ENCODE data around the gene TMEM108.

The TMEM108 gene

DNA sequence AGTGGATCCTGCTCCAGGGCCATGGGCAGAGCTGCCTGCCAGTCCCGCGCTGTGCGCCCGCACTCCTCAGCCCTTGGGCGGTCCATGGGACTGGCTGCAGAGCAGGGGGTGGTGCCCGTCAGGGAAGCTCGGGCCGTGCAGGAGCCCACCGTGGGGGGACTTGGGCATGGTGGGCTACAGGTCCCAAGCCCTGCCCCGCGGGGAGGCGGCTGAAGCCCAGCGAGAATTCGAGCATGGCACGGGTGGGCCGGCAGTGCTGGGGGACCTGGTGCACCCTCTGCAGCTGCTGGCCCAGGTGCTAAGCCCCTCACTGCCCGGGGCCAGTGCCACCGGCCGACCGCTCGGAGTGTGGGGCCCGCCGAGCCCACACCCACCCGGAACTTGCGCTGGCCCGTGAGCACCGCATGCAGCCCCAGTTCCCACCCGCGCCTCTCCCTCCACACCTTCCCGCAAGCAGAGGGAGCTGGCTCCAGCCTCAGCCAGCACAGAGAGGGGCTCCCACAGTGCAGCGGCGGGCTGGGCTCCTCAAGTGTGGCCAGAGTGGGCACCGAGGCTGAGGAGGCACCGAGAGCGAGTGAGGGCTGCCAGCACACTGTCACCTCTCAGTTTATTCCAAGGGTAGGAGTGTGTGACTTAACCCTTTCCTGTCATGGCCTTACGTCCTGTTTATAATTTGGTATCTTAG lies 129.3 kb downstream of the TMEM108 start:
- no peak for DNase-seq

DNA sequence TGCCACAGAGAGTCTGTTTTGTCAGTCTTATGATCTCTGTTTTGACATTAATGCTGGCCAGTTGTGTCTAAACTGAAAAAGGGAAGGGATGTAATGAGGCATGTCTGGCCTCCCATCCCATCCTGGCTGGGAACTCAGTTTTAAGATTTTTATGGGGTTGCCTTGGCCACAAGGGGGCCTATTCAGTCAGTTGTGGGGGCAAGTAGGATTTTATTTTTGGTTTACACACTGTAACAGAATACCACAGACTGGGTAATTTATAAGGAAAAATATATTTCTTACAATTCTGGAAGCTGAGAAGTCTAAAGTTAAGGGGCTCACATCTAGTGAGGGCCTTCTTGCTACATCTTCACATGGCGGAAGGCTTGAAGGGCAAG lies 129.8 kb downstream of the TMEM108 start:
- DNase-seq, result no peak

- no peak for DNase-seq
Observed at GRCh38 chr3:133169331-133170068, 131.3 kb downstream of the TMEM108 start.

GRCh38 chr3:133171831-133172230 lies 133.6 kb downstream of the TMEM108 start:
- peak; percentile 35 for DNase-seq

DNA sequence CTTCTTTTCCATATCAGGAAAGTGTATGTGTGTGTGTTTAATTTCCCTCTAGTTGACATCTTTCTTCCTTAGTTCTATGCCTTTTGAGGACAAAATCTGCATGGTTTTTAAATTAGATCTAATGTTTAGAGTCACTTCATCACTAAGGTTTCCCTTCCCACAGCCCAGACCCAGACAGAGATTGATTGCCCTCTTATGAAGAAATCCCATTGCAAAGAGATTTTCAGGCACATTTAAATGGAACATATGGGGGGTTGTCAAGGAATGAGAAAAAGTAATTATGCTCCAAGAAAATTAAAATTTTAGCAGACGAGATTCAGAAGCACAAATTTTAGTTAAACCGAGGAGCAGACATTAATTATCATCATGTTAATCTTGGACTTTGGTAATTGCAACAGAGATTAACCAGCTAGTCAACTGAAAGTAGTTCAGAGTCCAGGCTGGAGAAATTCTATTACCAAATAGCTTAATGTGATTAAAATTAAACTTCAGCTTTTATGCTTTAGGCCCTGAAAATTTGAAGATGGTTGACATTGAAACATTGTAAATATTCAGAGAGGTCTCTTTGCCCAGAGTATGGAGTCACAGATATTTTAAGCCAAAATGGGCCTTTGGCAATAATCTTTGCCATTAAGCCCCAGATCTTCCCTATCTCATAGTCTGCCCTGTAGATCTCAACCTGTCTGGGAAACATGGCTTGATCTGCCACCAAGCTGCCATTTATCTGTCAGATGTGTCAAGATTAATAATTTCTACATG lies 143.4 kb downstream of the TMEM108 start:
- DNase-seq, result no peak

DNA sequence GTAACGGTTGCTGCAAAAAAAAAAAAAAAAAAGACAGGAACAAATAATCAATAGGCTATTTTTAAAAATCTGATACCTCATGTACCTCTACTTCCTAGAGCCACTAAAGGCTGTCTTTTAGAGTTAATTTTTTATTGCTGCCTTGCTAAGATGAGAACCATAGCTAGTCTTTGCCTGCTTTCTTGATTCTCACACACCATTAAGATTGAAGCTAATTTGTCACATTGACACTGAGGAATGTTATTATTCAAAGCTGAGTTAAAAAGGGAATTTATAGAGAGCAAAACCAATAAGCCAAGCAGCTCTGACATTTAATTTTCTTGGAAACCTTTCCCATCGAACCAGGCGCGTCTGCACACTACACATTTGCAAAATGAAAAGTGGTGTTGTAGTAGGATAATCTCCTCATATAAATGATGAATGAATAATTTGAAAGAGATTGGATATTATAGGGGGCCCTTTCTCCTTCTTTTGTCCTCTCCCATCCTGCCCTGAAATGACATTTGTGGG lies 149.7 kb downstream of the TMEM108 start:
- no peak for DNase-seq

DNA sequence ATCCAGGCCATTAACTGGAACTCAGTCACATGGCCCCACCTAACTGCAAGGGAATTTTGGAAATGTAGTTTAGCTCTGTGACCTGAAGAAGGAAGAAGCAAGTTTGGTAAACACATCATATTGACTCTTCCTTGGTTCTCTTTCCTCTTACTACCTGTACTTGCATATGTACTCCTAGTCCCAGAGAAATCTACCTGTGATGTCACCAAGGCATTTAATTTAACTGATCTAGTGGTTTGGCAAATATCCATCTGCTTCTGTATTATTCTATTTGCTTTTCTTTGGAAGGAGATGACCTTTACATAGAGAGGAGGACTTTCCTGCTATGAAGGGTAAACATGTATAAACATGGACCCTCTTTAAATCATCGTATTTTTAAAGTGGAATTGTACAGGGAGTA lies 150.8 kb downstream of the TMEM108 start:
- no peak for DNase-seq

GRCh38 chr3:133189893-133190292 lies 151.7 kb downstream of the TMEM108 start:
- no peak for DNase-seq

GRCh38 chr3:133191818-133192217 lies 153.6 kb downstream of the TMEM108 start:
- no peak for DNase-seq

DNA sequence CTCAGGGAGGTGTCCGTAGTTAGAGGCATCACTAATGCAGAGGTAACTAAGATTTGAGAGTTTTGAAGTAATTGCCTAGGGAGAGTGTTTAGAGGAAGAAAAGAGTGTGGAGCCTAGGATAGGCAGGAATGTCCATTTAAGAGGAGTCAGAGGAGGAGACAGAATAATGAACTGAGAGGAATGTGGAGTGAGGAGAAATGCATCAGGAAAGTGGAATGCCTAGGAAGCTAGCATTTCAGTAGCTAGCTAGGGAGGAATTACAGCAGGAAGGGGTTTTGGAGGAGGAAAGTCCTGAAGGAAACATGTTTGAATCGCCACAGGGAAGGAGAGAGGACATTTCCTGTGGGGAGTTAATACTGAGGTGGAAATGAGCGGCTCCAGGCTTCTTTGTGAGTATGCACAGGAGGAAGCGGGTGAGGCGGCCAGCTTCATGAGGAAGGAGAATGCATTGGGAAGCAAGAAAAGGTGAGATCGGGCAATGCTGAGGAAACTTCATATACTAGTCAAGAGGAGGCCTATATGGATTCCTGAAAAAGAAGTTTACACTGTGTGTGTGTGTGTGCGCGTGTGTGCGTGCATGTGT lies 154.3 kb downstream of the TMEM108 start:
- peak; percentile 10 for DNase-seq

DNA sequence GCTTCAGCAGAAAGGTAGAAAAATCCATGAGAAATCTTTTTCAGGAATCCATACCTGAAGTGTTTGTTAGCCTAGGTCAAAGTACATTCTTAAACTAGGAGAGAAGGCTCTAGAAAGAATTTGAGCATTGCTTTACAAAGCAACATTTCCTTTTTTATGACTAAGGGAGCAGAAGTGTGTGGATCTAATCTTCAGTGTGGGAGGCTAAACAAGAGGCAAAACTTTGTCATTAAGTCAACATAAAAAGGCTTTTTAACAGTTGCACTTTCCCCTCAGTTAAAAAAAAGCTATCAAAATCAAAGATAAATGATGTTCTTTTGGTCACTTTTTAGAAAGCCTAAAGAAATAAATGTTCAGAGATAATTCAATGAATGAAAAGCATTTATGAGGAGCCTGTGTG lies 154.8 kb downstream of the TMEM108 start:
- no peak for DNase-seq

DNA sequence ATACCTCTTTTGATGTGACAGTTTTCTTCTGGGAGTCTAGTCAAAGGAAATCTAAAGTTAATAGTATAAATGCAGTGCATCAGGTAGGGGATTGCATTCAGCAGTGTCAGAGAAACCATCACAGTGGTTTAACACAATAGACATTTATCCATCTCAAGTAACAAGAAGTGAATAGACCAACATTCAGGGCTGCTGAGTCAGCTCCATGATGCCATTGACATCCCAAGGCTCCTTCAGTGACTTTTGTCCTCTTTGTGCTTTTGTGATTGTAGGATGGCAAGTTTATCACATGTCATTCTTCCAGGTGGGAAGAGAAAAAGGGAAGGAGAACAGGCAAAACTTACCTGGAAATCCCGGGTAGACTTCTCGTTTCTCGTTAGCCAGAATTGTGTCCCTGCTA lies 158.3 kb downstream of the TMEM108 start:
- no peak for DNase-seq

DNA sequence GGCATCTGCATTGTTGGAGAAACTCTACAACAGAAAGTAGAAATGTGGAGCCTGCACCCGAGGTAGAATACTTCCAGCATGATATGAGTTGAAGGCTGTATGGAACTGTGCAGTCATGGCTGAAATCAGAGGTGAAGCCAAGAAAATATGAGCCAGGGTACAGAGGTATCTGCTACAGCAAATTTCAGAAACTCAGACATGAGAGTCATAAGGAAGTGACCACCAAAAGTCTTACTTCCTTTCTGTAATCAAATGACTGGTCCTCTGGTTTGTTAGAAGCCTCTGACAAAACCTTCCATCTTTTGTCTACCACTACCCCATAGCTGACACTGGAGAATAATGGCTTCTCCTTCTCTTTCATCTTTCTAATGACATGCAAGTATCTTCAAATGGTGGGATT lies 159.4 kb downstream of the TMEM108 start:
- no peak for DNase-seq

DNA sequence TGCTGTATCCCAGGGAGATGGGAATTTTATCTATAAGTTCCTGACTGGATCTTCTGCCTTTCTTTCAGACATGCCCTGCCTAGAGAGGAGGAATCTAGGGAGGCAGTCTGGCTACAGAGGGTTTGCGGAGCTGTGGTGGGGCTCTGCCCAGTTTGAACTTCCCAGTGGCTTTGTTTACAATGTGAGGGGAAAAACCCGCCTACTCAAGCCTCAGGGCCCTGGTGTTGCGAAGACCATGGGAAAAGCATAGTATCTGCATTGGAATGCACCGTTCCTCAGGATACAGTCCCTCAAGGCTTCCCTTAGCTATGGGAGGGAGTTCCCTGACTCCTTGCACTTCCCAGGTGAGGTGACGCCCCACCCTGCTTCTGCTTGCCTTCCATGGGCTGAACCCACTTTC lies 168.7 kb downstream of the TMEM108 start:
- no peak for DNase-seq

DNA sequence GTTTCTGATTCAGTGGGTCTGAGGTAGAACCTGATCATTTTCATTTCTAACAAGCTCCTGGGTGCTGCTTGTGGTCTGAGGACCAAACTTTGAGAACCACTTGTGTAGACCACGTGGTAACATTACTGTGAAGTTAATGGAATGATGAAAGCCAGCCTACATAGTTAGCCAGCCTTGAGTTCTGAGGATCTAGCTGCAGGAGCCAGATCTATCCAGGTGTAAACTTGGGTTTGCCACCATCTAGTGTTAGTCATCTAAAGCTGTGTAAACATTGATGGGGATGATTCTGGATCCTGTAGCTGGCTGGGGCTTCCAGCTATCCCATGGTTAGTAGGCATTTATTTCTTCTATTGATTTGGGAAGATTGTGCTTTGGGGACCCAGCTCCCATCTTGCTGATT lies 170.0 kb downstream of the TMEM108 start:
- DNase-seq, result no peak

DNA sequence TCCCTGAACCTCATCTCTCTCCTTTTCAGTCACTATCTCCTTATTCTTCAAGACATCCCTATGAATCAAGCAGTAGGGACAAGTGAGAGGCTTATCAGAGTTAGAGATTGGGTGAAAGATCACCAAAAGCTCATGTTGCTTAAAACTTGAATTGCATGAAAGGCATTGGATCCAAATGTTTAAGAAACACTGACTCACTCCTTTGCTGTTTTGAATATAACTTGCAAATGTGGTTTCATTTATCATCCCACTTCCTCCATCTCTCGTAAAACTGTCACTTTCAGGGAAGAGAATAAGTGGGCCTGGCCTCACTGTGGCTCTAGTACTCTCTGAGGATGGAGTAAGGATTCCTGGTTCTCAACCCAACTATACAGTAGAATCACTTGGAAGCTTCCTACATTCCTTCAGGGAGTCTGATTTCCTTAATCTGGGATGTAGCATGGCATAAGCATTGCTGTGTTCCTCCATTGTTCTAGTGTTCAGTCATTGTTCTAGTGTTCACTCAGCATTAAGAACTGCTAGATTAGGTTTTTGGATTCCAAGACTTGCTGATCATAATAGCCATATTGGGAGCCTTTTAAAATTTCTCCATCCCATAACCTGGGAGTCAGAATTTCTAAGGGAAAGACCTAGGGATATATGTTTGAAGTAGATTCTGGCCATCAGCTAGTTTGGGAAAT lies 171.8 kb downstream of the TMEM108 start:
- peak; percentile 60 for DNase-seq

DNA sequence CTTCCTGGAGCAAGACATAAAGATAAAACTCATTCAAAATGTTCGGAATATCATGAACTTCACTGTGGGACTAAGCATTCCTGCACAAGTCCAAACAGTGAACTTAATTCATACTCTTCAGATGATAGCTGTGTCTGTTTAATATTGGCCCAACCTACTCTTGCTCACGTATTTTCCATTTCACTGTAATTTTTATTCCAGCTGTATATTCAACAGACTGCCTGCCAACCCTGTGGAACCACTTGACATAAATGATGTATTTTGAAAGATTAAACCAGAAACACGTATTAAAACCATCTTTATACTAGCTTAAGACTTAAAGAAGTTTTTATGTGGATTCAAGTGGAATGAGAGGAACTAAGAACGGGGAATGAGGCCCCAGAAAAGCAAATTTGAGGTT lies 172.5 kb downstream of the TMEM108 start:
- no peak for DNase-seq

- DNase-seq, result peak; percentile 17
Observed at GRCh38 chr3:133211449-133211848, 173.3 kb downstream of the TMEM108 start.

DNA sequence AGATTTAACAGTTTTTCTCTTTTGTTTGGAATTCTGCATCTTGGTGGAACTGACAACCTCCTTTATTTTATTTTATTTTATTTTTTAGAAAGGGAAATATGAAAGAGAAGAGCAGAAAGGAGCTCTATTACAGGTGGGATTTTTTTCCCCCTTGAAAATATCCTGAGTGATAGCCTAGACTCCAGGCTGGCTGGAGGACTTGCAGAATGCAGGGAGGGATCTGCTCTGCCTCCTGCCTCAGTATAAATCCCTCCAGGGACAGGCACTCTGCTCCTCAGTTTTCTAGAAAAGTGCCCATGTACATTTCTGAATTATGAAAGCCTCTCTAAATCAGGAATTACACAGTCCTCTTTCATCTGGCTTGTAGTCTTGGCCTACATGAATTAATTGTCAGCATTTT lies 173.7 kb downstream of the TMEM108 start:
- DNase-seq, result no peak

DNA sequence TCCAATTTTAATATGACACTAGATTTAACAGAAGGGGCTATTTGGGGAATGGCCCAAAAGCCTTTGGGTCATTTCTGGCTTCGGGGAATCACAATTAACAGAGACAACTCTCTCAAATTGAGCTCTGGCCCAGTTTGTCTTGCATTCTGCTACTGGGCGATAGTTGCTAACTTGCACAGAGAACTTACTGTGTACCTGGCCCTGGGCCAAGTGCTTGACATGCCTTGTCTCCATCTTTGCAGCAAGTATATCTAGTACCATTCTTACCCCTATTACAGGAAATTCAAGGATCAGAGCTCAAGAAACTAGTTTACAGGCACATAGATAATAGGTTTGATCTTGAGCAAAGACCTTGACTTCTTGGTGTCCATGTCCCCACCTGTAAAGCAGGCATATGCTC lies 175.7 kb downstream of the TMEM108 start:
- DNase-seq, result no peak

GRCh38 chr3:133227813-133228212 lies 189.6 kb downstream of the TMEM108 start:
- no peak for DNase-seq

- peak; percentile 19 for DNase-seq
Observed at GRCh38 chr3:133230195-133230594, 192.0 kb downstream of the TMEM108 start.

- peak; percentile 48 for DNase-seq
Observed at GRCh38 chr3:133236901-133237300, 198.7 kb downstream of the TMEM108 start.

Data from fibroblast of skin of scalp (primary cell).